NCI-H2227 treated with DMSO at 0.1 percent for 48 hours (cell line): ENCODE measurements around the gene FERMT3.
"Not testable (repeated sequence)": the region's sequence is repeated elsewhere in the genome, so short reads cannot be mapped to it uniquely, and the experiment has no call there.

Source experiments
- DNase-seq: peaks from one replicate; lab custom pipeline; 2025; lab: John Stamatoyannopoulos, UW

Gene FERMT3

GRCh38 chr11:64235437-64236161, 29.1 kb downstream of the FERMT3 start:
- DNase-seq = no peak

- DNase-seq = no peak
Measured at GRCh38 chr11:64237484-64237951, 31.0 kb downstream of the FERMT3 start.

- DNase-seq = no peak
Measured at GRCh38 chr11:64238076-64238475, 31.6 kb downstream of the FERMT3 start.

- DNase-seq = no peak
Measured at GRCh38 chr11:64238999-64239398, 32.5 kb downstream of the FERMT3 start.

- DNase-seq = no peak
Measured at GRCh38 chr11:64239662-64240434, 33.3 kb downstream of the FERMT3 start.

- DNase-seq = peak; percentile 94
Measured at GRCh38 chr11:64240435-64241240, 34.1 kb downstream of the FERMT3 start, which contains the start of gene FKBP2. Gene FKBP2 (plus strand): TSS chr11:64241095. CDS start chr11:64242388, 1,293 bp downstream.

GRCh38 chr11:64241241-64241490, 34.6 kb downstream of the FERMT3 start:
- DNase-seq = peak; percentile 99

GRCh38 chr11:64241491-64242374, 35.2 kb downstream of the FERMT3 start:
- DNase-seq = no peak

- DNase-seq = no peak
Measured at GRCh38 chr11:64243236-64243854, 36.8 kb downstream of the FERMT3 start.

GRCh38 chr11:64244107-64244506, 37.6 kb downstream of the FERMT3 start:
- DNase-seq = no peak

GRCh38 chr11:64244966-64245365, 38.4 kb downstream of the FERMT3 start:
- no peak for DNase-seq

- DNase-seq = no peak
Measured at GRCh38 chr11:64245401-64245796, 38.9 kb downstream of the FERMT3 start.

GRCh38 chr11:64245797-64246620, 39.5 kb downstream of the FERMT3 start:
- DNase-seq = no peak

- not testable (repeated sequence) for DNase-seq
Measured at GRCh38 chr11:64246621-64246870, 40.0 kb downstream of the FERMT3 start.

GRCh38 chr11:64246871-64247728, 40.6 kb downstream of the FERMT3 start, which contains the start of gene PPP1R14B:
Gene PPP1R14B (minus strand): TSS chr11:64246943. CDS start chr11:64246673, 270 bp downstream.
- peak; percentile 85 for DNase-seq

- peak; percentile 26 for DNase-seq
Measured at GRCh38 chr11:64247729-64248531, 41.4 kb downstream of the FERMT3 start.

- DNase-seq = no peak
Measured at GRCh38 chr11:64248578-64248977, 42.1 kb downstream of the FERMT3 start.

GRCh38 chr11:64249038-64249437, 42.5 kb downstream of the FERMT3 start:
- DNase-seq = no peak
